Activated T-helper 9 cell treated with anti-CD3 and anti-CD28 coated beads, Interleukin-2, amount 50 U/mL, for 16 hours (primary cell): ENCODE measurements around the gene CNN3.
A peak's percentile ranks its signal among the peaks of the same experiment; 100 is the strongest.

Experiments
- DNase-seq: peaks from one replicate; pipeline ENCODE4 v3.0.0-alpha.2; 2020; ENCODE audit warnings: low read depth

Gene CNN3

DNA sequence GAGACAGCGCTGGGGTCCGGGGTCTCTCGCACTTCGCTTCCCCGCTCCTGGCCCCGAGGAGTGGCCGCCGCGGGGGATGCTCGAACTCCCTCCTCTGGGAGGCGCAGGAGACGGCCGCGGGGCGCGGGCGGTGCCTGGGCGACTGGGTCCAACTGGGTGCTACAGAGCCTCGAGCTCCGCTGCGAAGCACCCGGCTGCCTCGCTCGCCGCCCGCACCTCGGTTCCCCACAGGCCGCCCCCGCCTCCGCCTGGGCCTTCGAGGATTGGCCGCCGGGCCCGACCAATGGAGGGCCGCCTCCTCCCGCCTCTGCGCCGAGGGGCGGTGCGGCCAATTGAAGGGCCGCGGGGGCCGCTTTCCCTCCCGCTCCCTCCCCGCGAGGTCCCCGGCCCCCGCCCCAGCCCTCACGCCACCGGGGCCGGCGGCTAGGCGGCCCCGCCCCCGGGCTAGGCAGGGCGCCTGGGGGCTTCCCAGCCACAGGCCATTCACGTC is at the start of gene CNN3:
CNN3 (minus strand) TSS at position 196 of the 490 bp plus-strand sequence. CDS start 216 bp downstream, outside the sequence.
- DNase-seq: peak; percentile 44

DNA sequence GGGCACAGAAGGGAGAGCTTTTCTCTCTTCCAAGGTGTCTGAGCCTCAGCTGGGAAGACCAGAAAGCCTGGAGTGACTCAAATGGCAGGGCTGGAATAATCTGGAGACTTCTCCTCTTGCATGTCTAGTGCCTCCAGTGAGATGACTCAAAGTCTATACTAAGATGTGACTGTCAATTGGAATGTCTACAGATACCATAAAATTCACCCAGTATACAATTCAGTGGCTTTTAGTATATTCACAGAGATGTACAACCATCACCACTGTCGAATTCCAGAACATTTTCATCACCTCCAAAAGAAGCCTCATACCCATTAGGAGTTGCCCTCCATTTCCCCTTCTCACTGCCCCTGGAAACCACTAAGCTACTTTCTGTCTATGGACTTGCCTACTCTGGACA is 47.9 kb upstream of the CNN3 start:
- no peak for DNase-seq

DNA sequence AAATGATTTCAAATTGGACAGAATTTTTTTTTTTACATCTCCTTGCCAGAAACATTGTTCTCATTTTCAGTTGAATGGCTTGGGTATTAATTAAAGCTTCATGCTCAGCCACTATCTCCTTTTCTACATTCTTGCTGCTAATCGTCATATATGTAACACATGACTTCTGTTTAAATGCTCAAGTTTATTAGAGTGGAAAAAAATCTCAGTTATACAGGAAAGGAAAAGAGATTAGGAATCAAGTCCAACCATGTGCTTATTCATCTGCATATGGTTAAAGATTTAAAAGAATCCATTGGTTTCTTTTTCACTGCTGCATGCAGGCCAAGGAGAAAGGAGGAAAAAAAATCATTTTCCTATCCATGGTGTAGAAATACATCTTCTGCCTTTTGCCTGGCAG is 47.3 kb upstream of the CNN3 start:
- no peak for DNase-seq

DNA sequence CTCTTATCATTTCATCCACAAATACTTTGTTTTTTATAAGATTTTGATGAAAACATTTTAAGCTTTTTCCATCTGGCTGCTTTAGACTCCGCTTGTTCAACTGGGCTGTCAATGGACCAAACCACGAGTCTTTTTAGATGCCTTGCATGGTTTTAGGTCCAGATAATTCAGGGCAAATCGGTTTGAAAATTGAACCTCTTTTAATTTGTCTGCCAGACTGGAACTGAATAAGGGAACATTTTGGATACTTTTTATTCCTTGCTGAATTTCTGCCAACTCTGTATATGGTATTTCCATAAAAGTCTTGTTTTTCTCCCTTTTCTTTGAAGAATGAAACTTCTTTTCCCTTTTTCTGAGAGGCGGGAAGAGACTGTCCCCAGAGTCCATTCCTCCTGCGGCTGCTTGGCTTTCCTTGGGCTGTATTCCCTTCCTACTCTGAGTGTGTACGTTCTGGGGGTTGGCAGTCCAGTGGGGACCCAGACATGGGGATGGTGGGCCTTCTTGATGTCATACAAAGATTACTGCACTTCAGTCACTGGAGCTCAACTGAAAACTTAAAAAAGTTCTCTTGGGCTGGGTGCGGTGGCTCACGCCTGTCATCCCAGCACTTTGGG is 46.5 kb upstream of the CNN3 start:
- no peak for DNase-seq

DNA sequence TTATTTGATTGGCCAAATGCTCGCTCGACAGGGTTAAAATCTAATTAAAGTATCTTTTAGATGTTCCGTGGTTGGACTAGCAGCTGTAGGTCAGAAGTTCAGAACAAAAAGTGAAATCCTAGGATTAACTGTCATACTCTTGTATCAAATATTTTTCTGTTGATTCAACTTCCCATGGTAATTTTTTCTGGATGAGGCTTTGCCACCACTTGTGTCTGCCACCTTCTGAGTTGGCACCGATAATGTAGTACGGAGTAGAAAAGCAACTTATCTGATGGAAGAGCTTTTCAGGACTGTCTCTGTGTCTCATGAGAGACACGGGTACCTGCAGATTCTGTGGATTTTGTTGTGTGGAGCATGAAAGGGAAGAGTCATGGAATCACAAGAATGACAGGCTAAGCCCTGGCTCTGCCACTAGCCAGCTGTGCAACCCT is 44.6 kb upstream of the CNN3 start:
- no peak for DNase-seq

DNA sequence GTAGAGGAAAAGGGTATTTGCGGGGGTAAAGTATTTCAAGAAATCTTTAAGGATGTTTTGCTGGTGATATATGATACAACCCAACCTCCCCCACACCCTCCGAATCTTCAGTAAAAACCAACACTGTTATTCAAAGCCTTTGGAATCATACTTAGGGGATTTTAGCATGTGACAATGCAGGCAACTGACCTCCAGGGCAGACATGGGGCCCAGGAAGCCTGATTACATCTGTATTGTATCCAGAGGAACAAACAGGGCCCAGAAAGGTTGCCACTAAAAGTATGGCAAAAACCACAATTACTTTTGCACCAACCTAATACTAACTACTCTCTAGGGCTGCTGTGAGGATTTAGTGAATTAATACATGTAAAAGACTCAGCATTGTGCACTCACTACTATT is 43.9 kb upstream of the CNN3 start:
- no peak for DNase-seq

DNA sequence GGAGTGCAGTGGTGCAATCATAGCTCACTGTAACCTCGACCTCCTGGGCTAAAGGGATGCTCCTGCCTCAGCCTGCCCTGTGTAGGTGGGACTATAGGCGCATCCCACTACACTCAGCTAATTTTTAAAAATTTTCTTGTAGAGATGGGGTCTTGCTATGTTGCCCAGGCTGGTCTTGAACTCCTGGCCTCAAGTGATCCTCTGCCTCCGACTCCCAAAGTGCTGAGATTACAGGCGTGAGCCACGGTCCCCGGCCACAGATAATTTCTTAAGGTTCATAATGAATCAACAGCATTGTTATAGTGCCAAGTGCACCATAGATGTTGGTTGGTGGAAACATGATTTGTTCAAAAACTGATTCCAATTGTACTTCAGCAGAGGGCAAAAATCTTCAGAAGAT is 42.2 kb upstream of the CNN3 start:
- DNase-seq: no peak

DNA sequence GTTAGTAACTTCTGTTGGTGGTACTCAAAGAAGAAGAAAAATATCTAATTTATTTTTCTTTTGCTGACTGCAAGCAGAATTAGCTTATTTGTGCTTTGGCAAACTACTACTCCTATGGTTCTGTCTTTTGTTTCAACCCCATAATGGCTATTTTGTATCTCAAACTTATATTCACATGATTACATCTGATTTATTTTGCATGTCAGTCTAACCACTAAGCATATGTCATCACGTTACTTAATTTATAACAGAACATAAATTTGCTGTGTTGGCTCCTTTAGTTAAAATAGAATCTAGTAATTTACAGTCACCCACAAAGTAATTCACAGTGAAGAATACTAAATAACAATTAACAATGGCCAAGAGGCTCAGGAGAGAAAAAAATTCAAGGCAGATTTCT is 39.1 kb upstream of the CNN3 start:
- no peak for DNase-seq

DNA sequence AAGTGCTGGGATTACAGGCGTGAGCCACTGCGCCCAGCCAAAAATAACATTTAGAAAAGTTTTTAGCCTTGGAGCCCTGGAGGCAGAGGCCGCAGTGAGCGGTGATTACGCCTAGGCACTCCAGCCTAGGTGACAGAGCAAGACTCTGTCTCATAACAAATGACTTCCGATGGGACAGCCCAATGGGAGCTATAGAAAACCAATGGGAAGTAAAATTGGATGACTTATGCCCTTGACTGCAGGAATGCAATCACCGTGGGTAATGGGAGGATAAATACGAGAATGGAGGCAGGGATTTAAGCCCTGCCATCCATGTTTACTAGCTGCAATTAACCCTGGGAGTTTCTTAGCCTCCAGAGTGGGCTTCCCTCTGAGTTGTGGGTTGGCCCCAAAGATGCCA is 37.0 kb upstream of the CNN3 start:
- no peak for DNase-seq

DNA sequence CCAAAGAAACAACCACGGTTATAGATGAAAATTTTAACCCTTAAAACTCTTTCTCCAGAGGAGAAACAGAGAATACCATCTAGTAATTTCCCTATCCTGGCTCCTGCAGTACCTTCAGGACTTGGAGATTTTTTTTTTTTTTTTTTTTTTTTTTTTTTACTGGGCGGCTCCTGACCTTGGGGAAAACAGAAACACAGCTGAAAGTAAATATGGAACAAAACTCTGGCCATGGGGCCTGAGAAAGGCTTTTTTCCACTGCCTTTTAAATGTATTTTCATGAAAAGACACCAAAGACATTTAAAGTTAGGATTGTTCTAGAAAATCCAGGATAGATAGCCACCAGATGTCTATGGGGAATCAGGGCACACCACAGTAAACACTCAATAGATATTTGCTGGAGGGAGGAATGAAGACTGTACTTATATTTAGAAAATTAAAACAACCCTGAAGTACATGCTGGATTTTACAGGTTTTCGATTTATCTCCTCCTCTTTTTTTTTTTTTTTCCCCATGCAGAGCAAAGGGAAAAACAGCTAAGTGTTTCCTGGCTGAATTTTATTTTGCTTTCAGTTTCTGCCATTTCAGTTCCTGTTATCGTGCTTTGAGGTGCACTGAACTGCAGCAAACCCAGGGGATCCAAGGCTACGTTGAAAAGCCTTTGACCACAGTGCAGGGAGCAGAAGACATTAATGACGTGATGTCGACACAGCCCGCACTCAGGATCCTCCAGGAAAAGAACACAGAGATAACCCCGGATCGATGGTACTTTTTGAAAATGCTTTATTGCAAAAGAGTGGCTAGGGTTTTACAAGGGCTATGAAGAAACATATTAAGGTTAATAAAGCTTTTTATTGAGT is 35.7 kb upstream of the CNN3 start:
- no peak for DNase-seq

DNA sequence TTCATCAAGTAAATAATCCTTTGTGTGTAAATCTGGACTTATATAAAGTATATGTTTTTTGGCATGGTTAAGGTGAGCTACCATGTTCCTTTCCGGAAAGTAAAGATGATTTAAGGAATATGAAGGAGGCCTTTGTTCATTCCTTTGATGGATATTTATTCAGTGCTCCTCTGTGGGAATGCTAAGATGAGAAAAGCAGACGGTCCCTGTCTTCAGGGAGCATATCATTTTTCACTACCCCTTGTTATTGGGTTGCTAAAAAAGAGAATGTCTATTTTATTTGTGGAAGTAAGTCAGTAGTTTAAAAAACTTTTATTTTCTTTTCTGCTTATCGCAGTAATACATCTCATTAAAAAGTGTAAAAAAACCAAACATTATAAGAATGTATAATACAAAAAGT is 35.1 kb upstream of the CNN3 start:
- DNase-seq: no peak

DNA sequence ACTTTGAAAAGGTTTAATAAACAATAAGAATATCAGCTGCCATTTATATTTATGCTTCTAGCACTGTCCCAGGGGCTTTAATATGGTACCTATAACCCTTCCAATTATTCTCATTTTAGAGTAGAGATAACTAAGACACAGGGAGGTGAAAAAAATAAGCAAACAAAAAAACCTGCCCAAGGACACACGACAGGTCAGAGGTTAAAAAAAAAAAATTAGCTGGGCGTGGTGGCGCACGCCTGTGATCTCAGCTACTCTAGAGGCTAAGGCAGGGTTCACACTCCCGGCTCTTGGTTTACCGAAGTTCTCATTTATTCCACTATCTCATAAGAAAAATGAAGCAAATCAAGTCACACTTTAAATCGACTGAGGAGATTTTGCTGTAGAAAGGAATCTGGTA is 34.7 kb upstream of the CNN3 start:
- no peak for DNase-seq

DNA sequence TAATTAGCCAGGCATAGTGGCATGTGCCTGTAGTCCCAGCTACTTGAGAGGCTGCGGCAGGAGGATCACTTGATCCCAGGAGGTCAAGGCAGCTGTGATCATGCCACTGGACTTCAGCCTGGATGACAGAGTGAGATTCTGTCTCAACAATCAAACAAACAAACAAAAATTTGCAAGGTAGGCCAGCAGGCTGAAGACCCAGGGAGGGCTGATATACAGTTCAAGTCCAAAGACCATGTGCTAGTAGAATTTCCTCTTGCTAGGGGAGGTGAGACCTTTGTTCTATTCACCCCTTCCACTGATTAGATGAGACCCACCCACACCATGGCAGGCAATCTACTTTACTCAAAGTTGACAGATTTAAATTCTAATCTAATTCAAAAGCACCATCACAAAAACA is 31.2 kb upstream of the CNN3 start:
- no peak for DNase-seq

DNA sequence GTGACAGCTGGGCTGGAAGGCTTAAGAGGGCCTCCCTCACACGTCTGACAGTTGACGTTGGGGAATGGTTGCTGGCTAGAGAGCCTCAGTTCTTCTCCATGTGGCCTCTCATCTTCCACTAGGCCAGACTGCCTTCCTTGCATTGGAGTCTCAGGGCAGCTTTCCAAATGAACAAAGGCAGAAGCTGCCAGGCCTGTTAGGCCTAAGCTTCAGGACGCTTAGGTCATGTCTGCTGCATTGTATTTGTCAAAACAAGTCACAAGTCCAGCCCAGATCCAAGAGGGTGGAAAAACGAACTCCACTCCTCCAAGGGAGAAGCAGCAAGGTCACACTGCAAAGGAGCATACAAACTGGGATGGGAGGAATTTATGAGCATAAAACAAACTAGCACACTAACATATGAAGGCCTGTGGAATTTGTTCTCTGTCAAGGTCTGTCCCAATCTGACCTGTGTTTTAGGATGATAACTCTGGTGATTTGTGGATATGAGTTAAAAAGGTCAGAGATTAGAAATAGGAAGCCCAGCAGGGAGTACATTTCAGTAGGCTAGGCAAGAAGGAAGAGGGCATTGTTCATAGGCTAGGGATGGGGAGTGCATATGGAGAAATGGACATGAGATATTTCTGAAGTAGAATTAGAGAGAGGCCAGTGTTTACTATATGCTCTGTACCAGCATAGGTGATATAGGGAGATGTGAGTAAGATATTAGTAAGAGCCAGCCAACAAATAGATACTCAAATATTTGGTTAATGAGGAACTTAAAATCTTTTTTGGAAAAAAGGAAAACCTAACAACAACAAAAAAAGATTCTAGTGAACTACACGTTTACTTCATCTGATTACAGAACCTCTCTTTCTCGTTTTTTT is 29.1 kb upstream of the CNN3 start:
- DNase-seq: no peak

DNA sequence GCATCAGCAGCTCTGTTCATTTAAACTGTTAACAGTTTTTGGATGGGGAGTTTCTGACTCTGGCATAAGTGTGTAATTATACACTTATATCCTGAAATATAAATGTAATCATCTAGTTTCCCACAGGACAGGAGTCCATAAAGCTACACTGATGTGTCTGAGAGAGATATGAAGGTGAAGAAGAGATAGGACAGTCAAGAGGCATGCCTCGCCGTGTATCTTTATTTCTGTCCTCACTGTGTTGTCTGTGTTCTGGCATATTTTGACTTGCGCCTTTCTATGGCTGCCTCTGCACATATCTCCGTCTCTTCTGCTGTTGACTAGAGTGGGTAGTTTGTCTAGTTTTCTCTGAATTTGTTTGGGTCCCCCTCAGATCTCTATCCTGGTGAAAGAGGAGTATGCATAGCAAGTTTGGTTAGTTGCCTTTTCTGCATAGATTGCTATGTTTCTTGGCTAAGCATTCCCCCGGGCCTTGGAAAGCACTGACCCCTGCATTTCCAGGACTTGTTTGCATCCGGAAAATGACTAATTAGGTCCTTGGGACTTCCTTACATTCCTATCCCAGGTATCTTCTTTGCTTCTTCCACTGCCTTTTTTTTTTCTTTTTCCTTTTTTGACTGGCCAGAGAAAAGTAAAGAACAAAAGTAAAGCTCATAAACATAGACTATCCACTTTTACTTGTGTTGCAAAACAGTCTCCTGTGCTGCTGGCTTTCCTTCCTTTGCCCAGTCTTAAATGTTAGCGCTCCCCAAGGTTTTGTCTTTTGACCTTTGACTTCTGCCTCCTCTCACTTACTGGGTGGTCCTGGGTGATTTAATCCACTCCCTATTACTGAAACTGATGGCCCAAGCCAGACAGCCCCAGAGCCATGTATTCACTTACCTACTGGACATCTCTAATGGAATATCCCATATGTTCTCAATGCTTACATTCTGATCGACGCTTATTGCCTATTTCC is 27.6 kb upstream of the CNN3 start:
- no peak for DNase-seq

DNA sequence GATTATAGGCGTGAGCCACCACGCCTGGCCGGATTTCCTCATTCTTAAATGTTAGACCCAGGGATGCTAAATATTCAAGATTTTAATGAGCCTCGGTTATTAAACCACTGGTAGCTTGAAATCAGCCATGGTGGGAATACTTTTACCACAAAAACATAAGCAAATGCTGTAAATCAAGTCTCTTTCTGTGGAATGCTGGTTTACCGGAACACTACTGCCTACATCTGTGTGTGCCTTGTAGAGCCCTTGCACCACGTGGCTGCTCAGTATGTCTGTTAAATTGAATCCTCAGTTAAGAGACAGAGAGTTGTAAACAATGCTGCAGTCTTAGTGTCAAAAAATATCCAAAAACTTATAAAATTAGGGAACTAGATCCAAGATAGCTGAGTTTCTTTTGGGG is 26.8 kb upstream of the CNN3 start:
- DNase-seq: no peak

DNA sequence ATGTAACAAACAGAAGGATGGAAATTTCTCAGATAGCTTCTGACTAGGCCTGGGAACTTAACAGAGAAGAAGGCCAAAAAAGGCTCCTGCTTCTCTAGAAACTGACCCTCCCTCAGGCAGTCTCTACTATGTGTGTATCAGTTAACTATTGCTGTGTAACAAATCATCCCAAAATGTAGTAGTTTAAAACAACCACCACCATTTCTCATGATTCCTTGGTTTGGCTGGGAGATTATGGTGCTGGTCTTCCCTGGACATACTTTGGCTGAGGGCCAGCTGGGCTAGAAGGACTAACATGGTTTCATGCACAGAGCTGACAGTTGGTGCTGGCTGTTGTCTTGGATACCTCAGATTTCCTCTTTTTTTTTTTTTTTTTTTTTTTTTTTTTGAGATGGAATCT is 26.2 kb upstream of the CNN3 start:
- DNase-seq: no peak

DNA sequence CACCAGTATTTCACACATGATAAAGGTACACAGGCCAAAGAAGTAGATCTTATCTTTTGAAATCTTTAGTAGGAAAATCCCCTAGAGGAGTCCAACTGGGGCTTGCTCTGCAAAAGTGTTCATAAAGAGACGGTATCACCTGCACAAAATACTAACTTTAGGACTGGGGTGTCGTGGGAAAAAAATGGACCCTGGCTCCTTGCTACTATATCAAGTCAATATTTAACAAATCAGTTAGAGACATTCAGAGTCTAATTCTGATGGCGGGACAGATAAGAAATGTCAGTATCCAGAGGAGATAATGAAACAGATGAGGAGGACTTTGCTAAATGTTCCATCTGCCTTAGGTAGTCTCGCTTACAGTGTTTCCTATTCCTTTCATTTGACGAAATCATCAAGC is 25.6 kb upstream of the CNN3 start:
- no peak for DNase-seq

DNA sequence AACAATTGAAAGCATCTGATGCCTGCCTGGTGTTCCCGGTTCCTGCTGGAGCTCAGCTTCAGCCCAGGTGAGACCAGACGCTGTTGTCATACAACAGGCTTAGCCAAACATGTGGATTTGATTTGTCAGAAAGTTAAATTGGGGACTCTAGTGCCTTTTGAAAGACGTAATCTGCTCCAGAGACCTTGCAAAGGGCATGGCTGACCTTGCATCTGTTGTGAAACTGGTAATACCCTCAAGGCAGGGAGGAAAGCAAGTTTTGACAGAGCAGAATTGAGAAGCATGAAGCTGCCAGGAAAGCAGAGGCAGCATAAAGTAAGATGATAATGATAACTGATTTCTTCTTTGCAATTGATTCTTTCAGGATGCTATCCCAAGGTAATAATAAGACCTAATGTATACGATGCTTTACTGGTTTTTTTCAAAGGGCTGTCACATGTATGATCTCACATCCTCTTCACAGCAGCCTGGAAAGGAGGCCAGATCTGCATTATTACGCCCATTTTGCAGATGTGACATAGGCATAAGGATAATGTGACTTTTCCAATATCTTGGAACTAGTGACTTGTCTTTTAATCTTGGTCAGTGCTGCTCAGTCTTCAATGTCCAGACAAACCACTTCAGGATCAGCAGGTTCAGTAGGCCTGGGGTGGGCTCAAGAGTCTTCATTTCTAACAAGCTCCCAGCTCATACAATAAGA is 24.7 kb upstream of the CNN3 start:
- DNase-seq: no peak

DNA sequence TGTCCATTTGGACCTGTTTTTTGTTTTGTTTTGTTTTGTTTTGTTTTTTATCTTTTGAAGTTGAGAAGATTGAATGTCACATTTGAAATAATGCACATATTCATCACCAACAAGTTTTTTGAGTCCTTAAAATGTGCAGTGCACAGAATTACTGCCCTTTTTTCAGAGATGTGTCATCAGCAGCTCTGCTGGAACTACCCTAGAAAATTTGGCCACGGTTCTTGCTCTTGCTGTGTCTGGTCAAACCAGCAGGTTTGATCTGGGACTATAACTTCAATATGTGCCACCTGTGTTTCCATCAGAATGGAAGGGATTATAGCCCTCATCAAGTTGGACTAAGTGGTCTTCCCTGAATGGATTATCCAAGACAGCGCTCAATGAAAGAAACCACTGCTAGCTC is 24.1 kb upstream of the CNN3 start:
- no peak for DNase-seq
